ENCODE measurements around the gene XRN2. TPM values are rescaled to one million over a fixed set of nuclear protein-coding genes. Genes with fewer than 3 reads are reported as not detected.
A peak's percentile ranks its signal among the peaks of the same experiment; 100 is the strongest.

XRN2 gene
- total and polyA plus RNA-seq, 2 experiments from 2014 or later, result 39.6 to 79.1 TPM

DNA sequence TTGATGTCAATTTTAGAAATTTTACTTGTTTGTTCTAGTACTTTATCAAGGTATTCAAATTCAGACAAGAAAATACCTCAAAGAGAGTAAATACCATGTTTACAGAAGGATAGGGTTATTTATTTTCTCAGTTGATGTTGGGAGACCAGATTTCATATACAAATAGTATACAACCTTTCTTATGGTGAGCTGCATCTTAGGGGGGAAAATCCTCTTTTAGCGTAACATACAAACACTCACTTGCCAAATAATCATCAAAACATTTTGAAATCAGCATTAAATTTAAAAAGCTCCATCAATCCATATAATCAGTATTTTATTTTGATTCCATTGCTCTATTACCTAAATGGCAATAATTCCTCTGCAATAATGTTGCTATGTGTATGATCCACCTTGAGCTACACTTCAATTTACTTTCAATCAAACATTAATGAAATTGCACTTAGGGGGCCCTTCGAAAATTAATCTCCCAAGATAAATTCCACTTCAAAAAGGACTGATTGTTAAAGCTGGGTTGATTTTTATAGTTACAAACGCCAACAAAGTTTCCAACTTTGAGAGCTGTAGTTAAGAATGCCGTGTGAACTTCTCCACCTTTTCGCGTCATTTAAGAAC, 92.0 kb downstream of the XRN2 start:
- peaks cover 10% of the 10 kb centered on the region for H3K4me1 ChIP-seq (ENCODE audit: insufficient read depth)
- peak overlapping the region; percentile 71 for H3K4me2 ChIP-seq
- no peak overlapping the region for H3K27ac ChIP-seq
- H3K79me2 ChIP-seq, result no peaks in the 10 kb centered on the region
- no peak overlapping the region for H2AFZ ChIP-seq
- TF ChIP-seq EZH2 (IDR thresholded peaks at IDR 0.05; ENCODE audit: borderline replicate concordance) (no peak), EZH2phosphoT487 (IDR thresholded peaks at IDR 0.05; ENCODE audit: low read depth, severe bottlenecking, unreplicated experiment) (no peak)
- TF ChIP-seq, protein P1, sequence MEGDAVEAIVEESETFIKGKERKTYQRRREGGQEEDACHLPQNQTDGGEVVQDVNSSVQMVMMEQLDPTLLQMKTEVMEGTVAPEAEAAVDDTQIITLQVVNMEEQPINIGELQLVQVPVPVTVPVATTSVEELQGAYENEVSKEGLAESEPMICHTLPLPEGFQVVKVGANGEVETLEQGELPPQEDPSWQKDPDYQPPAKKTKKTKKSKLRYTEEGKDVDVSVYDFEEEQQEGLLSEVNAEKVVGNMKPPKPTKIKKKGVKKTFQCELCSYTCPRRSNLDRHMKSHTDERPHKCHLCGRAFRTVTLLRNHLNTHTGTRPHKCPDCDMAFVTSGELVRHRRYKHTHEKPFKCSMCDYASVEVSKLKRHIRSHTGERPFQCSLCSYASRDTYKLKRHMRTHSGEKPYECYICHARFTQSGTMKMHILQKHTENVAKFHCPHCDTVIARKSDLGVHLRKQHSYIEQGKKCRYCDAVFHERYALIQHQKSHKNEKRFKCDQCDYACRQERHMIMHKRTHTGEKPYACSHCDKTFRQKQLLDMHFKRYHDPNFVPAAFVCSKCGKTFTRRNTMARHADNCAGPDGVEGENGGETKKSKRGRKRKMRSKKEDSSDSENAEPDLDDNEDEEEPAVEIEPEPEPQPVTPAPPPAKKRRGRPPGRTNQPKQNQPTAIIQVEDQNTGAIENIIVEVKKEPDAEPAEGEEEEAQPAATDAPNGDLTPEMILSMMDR (IDR thresholded peaks at IDR 0.05; ENCODE audit: poor library complexity), result no peak
- peaks cover 98% of the 10 kb centered on the region for H3K27me3 ChIP-seq
- no peak for DNase-seq (ENCODE audit: low spot score)
- H3K36me3 ChIP-seq (replicated peaks; ENCODE audit: insufficient read depth, low read depth), result no peaks in the 10 kb centered on the region
- H3K4me3 ChIP-seq, result no peak overlapping the region
- no peaks in the 10 kb centered on the region for H3K9me2 ChIP-seq (replicated peaks; ENCODE audit: insufficient read depth)
- 11% methylated on average over 6 of the region's 6 CpGs for WGBS (ENCODE audit: low lambda C conversion rate, missing lambda C conversion rate)
- no peaks in the 10 kb centered on the region for H3K9me3 ChIP-seq (ENCODE audit: low read depth)
- no peaks in the 10 kb centered on the region for H4K20me1 ChIP-seq (ENCODE audit: insufficient read depth, poor library complexity, severe bottlenecking)

DNA sequence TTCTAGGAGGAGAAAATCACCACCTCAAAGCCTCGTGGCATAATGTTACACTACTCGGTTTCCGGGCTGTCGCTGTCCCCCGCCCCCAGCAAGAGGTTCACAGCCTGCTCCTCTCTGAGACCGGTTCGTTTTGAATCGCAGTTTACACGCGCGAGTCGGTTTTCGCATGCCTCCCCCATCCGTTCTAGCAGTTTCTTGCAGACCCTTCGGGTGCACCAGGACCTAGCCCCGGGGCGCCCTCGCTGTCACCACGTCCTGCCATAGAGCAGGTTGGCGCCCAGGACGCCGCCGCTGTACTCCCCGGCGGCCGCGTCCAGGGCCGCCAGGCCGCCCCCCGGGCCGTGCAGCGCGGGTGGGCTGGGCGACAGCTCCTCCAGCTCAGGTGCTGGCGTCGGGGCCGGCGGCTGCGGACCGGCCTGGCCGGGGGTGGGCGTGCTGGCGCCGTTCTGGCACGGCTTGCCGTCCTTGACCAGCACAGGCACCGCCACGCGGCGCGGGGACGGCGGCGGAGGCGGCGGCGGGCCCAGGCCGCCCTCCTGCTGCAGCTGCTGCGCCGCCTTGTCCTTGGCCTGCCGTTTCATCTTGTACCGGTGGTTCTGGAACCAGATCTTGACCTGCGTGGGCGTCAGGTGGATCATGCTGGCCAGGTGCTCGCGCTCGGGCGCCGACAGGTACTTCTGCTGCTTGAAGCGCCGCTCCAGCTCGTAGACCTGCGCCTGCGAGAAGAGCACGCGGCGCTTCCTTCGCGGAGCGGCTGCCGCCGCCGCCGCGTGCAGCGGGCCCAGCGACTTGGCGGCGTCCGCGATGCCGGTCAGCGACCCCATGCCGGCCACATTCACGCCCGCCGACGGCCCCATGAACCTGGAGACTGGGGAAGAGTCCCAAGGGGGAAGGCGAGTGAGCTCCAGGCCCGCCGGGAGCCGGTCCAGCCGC, 92.8 kb downstream of the XRN2 start:
- H3K27me3 ChIP-seq, result peaks cover 98% of the 10 kb centered on the region

DNA sequence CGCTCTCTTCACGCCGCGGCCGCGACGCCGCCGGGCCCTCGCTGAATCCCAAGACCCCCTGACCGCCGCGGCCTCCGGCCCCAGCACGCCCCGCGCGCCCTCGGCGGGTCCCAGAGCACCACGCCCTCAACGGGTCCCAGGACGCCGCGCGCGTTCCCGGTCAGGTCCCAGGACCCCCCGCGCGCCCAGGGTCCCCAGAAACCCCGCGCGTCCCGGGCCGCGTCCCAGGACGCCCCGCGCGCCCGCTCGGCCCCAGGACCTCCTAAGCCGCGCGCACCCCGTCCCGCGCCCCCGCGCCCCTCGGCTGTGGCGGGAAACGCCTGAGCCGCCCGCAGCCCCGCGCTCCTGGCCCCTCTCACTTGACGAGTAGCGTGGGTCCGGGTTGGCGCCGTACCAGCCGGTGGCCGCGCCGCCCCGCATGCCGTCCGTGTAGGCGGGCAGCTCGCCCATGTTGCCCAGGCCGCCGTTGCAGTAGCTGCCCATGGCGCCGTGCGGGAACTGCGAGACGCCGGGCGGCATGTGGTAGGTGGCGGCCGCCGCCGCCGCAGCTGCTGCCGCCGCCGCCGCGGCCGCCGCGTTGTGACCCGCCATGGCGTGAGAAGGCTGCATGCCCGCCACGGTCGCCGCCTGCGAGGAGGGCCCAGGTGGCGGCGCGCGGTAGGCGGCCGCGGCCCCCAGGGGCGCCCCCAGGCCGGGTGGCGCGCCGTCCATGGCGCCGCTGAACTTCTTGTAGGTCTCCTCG, 93.6 kb downstream of the XRN2 start:
- H3K4me3 ChIP-seq, result no peak overlapping the region
- DNase-seq (ENCODE audit: low spot score), result peak; percentile 20
- no peak overlapping the region for H3K27ac ChIP-seq
- H3K4me2 ChIP-seq, result peak overlapping the region; percentile 71
- TF ChIP-seq, protein P1 (IDR thresholded peaks at IDR 0.05; ENCODE audit: poor library complexity), result no peak
- TF ChIP-seq EZH2 (IDR thresholded peaks at IDR 0.05; ENCODE audit: borderline replicate concordance), result peak; percentile 93
- no peak for TF ChIP-seq EZH2phosphoT487 (IDR thresholded peaks at IDR 0.05; ENCODE audit: low read depth, severe bottlenecking, unreplicated experiment)
- peaks cover 5% of the 10 kb centered on the region for H3K4me1 ChIP-seq (ENCODE audit: insufficient read depth)
- 2% methylated on average over 75 of the region's 116 CpGs for WGBS (ENCODE audit: low lambda C conversion rate, missing lambda C conversion rate)
- peaks cover 98% of the 10 kb centered on the region for H3K27me3 ChIP-seq
- no peaks in the 10 kb centered on the region for H3K9me3 ChIP-seq (ENCODE audit: low read depth)
- H2AFZ ChIP-seq, result peak overlapping the region; percentile 61
- H4K20me1 ChIP-seq (ENCODE audit: insufficient read depth, poor library complexity, severe bottlenecking), result no peaks in the 10 kb centered on the region
- H3K9me2 ChIP-seq (replicated peaks; ENCODE audit: insufficient read depth), result no peaks in the 10 kb centered on the region
- H3K79me2 ChIP-seq, result no peaks in the 10 kb centered on the region
- no peaks in the 10 kb centered on the region for H3K36me3 ChIP-seq (replicated peaks; ENCODE audit: insufficient read depth, low read depth)

More for the DNA sequence above, 92.8 kb downstream of the XRN2 start:
- peaks cover 10% of the 10 kb centered on the region for H3K4me1 ChIP-seq (ENCODE audit: insufficient read depth)
- no peaks in the 10 kb centered on the region for H3K9me3 ChIP-seq (ENCODE audit: low read depth)
- H3K79me2 ChIP-seq, result no peaks in the 10 kb centered on the region
- H3K4me3 ChIP-seq, result no peak overlapping the region
- H3K9me2 ChIP-seq (replicated peaks; ENCODE audit: insufficient read depth), result no peaks in the 10 kb centered on the region
- peak; percentile 22 for DNase-seq (ENCODE audit: low spot score)
- H4K20me1 ChIP-seq (ENCODE audit: insufficient read depth, poor library complexity, severe bottlenecking), result no peaks in the 10 kb centered on the region
- peak overlapping the region; percentile 71 for H3K4me2 ChIP-seq
- peak overlapping the region; percentile 61 for H2AFZ ChIP-seq
- no peak overlapping the region for H3K27ac ChIP-seq
- WGBS (ENCODE audit: low lambda C conversion rate, missing lambda C conversion rate), result 2% methylated on average over 86 of the region's 103 CpGs
- TF ChIP-seq, protein P1 (IDR thresholded peaks at IDR 0.05; ENCODE audit: poor library complexity), result no peak
- TF ChIP-seq EZH2 (IDR thresholded peaks at IDR 0.05; ENCODE audit: borderline replicate concordance), result peak; percentile 99
- peak; percentile 79 for TF ChIP-seq EZH2phosphoT487 (IDR thresholded peaks at IDR 0.05; ENCODE audit: low read depth, severe bottlenecking, unreplicated experiment)
- H3K36me3 ChIP-seq (replicated peaks; ENCODE audit: insufficient read depth, low read depth), result no peaks in the 10 kb centered on the region

All from hepatocyte (in vitro differentiated cells).